Activated naive CD8-positive, alpha-beta T cell treated with anti-CD3 and anti-CD28 coated beads, Interleukin-2, amount 50 U/mL, for 24 hours (primary cell): ENCODE data around the gene CLIP3.

Experiments
- ATAC-seq: fragments of 150-1000 bp; cut with Tn5 transposase; one replicate; pipeline ENCODE4 v1.10.0; 2021
- DNase-seq: peaks from one replicate; pipeline ENCODE4 v3.0.0; 2021
- H3K27ac Mint-ChIP-seq: one replicate; pipeline ENCODE4 v1.8.0; 2021; ENCODE audit warnings: mild to moderate bottlenecking, mixed read lengths
- H3K27me3 Mint-ChIP-seq: one replicate; pipeline ENCODE4 v1.8.0; 2021; ENCODE audit warnings: mixed read lengths
- H3K36me3 Mint-ChIP-seq: one replicate; pipeline ENCODE4 v1.8.0; 2021; ENCODE audit warnings: low read depth, mixed read lengths
- H3K4me1 Mint-ChIP-seq: one replicate; pipeline ENCODE4 v1.8.0; 2021; ENCODE audit warnings: mixed read lengths
- H3K4me3 Mint-ChIP-seq: one replicate; pipeline ENCODE4 v1.8.0; 2021; ENCODE audit warnings: mild to moderate bottlenecking, moderate library complexity, mixed read lengths
- H3K9me3 Mint-ChIP-seq: one replicate; pipeline ENCODE4 v1.8.0; 2021; ENCODE audit warnings: mixed read lengths

Gene CLIP3

DNA sequence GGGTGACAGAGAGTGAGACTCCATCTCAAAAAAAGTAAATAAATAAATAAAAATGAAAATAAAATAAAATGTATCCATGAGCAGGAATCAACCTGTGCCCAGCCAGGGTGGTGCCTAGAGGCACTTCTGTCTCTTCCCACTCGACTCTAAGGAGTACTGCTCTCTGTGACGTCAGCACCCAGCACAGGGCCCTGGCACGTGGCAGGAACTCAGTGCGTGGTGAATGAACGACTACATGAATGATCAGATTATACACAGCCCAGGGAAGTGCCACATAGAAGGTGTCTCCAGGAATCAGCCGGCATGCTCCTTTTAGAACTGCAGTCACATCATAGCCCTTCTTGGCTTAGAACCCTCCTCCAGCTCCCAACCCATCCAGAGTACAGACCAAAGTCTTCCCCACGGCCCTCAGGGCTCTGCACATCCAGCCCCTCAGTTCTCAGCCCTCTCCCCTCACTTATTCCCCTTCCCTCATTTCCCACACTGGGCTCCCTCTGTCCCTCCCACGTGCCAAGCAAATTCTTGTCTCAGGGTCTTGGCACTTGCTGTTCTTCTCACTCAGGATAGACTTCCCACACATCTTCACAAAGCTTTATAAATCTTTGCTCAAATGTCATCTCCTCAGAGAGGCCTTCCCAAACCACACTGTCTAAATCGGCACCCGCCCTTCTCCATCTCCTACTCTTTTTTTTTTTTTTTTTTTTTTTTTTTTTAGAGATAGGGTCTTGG, 4.2 kb downstream of the CLIP3 start:
- no peak for ATAC-seq
- no peaks in the 10 kb centered on the region for H3K9me3 Mint-ChIP-seq

DNA sequence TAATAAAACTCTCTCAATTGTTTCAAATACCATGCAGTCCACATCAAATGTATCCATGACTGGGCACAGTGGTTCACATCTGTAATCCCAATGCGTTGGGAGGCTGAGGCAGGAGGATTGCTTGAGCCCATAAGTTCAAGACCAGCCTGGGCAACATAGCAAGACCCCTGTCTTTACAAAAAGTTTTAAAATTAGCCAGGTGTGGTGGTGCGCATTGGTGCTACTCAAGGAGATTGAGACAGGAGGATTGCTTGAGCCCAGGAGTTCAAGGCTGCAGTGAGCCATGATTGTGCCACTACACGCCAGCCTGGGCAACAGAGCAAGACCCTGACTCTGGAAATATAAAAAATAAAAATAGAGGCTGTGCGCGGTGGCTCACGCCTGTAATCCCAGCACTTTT, 5.0 kb downstream of the CLIP3 start:
- ATAC-seq = no peak
- Mint-ChIP-seq H3K36me3 (peaks cover 25% of the 10 kb centered on the region), H3K4me3 (no peak overlapping the region), H3K4me1 (peaks cover 3% of the 10 kb centered on the region), H3K27me3 (no peaks in the 10 kb centered on the region), H3K27ac (no peak overlapping the region), H3K9me3 (no peaks in the 10 kb centered on the region)
- no peak for DNase-seq

More for the DNA sequence above, 4.2 kb downstream of the CLIP3 start:
- Mint-ChIP-seq H3K27me3 (no peaks in the 10 kb centered on the region), H3K36me3 (peaks cover 20% of the 10 kb centered on the region), H3K4me1 (peaks cover 5% of the 10 kb centered on the region), H3K27ac (no peak overlapping the region), H3K4me3 (no peak overlapping the region)
- no peak for DNase-seq

- Mint-ChIP-seq H3K9me3 (no peaks in the 10 kb centered on the region), H3K4me1 (no peaks in the 10 kb centered on the region), H3K4me3 (no peak overlapping the region), H3K27me3 (no peaks in the 10 kb centered on the region), H3K36me3 (peaks cover 25% of the 10 kb centered on the region), H3K27ac (no peak overlapping the region)
- ATAC-seq = no peak
- DNase-seq = no peak
Measured at GRCh38 chr19:36026091-36026876, 6.4 kb downstream of the CLIP3 start.

DNA sequence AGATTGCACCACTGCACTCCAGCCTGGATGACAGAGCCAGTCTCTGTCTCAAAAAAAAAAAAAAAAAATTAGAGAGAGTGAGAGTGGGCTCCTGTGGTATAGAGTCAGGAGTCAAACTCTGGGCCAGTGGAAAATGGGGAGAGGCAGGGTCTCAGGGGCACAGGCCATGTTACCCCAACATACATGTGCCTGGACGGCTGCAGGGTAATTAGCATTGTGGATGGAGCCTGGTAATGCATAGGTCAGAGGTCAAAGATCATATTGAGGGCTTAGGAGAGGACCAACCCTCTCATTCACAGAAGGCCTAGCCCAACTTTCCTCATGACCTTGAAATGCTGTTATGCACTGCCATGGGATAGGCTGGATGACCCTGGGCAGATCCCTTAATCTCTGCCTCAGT, 7.1 kb downstream of the CLIP3 start:
- no peaks in the 10 kb centered on the region for H3K27me3 Mint-ChIP-seq
- H3K36me3 Mint-ChIP-seq = peaks cover 27% of the 10 kb centered on the region
- H3K4me3 Mint-ChIP-seq = no peak overlapping the region
- no peak for ATAC-seq
- H3K9me3 Mint-ChIP-seq = no peaks in the 10 kb centered on the region
- no peak overlapping the region for H3K27ac Mint-ChIP-seq
- DNase-seq = no peak
- no peaks in the 10 kb centered on the region for H3K4me1 Mint-ChIP-seq

DNA sequence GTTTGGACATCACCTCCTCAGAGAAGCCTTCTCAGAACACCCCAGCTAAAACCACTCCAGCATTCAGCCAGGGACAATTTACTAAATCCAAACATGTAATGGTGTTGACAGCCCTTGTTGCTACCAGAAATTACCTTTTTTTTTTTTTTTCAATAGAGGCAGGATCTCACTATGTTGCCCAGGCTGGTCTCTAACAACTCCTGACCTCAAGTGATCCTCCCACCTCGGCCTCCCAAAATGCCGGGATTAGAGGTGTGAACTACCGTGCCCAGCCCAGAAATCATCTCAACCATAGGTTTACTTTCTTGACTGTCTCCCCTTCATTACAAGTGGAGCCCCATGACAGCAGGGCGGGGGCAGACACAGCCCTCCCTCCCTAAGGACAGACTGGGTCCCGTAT, 9.2 kb downstream of the CLIP3 start:
- H3K27me3 Mint-ChIP-seq = no peaks in the 10 kb centered on the region
- H3K36me3 Mint-ChIP-seq = peaks cover 18% of the 10 kb centered on the region
- ATAC-seq (no peak), DNase-seq (no peak)
- no peaks in the 10 kb centered on the region for H3K9me3 Mint-ChIP-seq
- no peak overlapping the region for H3K4me3 Mint-ChIP-seq
- H3K4me1 Mint-ChIP-seq = no peaks in the 10 kb centered on the region
- H3K27ac Mint-ChIP-seq = no peak overlapping the region

DNA sequence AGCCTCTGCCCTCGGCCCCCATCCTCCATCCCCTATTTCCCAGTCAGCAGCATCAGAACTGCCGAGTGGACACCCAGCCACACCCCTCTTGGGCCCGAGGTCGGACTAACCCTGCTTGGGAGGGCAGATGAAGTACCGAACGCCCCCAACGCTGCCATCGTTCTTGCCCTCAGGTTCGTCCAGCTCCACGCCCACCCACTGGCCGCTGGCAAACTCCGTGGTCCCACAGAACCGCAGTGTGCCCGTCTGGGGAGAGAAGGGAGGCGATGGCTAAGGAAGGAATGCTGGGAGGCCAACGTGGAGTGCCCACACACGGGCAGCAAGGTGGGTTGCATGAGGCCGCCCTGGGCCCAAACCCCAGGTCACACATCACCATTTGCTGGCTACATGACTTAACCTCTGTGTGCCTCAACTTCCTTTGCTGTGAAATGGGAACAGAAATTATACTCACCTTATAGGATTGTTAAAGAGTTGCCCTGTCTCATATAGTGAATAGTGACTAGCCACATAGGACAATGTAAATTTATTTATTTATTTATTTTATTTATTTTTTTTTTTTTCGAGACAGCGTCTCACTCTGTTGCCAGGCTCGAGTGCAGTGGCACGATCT, 13.5 kb downstream of the CLIP3 start:
- DNase-seq (no peak), ATAC-seq (no peak)
- Mint-ChIP-seq H3K27ac (no peak overlapping the region), H3K4me1 (peaks cover 17% of the 10 kb centered on the region), H3K27me3 (no peaks in the 10 kb centered on the region), H3K36me3 (peaks cover 21% of the 10 kb centered on the region), H3K9me3 (no peaks in the 10 kb centered on the region), H3K4me3 (no peak overlapping the region)

- Mint-ChIP-seq H3K27ac (peak within 1 kb of the TSS; percentile 92), H3K27me3 (no peaks in the 10 kb centered on the region), H3K4me3 (peak within 1 kb of the TSS; percentile 98), H3K36me3 (peaks cover 10% of the 10 kb centered on the region), H3K4me1 (peaks cover 28% of the 10 kb centered on the region), H3K9me3 (no peaks in the 10 kb centered on the region)
- ATAC-seq (peak; percentile 98), DNase-seq (peak; percentile 100)
Measured at GRCh38 chr19:36014012-36014924, 18.4 kb downstream of the CLIP3 start, which contains the start of gene ALKBH6. TSS of gene ALKBH6 (minus strand) at chr19:36014213. CDS start at chr19:36013397, 816 bp downstream.

GRCh38 chr19:36013280-36014011, 19.2 kb downstream of the CLIP3 start:
- Mint-ChIP-seq H3K36me3 (peaks cover 10% of the 10 kb centered on the region), H3K4me3 (peak overlapping the region; percentile 98), H3K4me1 (peaks cover 33% of the 10 kb centered on the region), H3K9me3 (no peaks in the 10 kb centered on the region), H3K27ac (peak overlapping the region; percentile 92), H3K27me3 (no peaks in the 10 kb centered on the region)
- ATAC-seq = no peak
- DNase-seq = no peak

- Mint-ChIP-seq H3K4me3 (no peak overlapping the region), H3K4me1 (peaks cover 28% of the 10 kb centered on the region), H3K27ac (no peak overlapping the region), H3K27me3 (no peaks in the 10 kb centered on the region), H3K36me3 (peaks cover 7% of the 10 kb centered on the region), H3K9me3 (no peaks in the 10 kb centered on the region)
- DNase-seq = no peak
- ATAC-seq = no peak
Measured at GRCh38 chr19:36010402-36010801, 22.3 kb downstream of the CLIP3 start.

GRCh38 chr19:36009633-36010379, 22.9 kb downstream of the CLIP3 start:
- H3K27ac Mint-ChIP-seq = no peak overlapping the region
- H3K4me1 Mint-ChIP-seq = peaks cover 22% of the 10 kb centered on the region
- DNase-seq (no peak), ATAC-seq (no peak)
- peak overlapping the region; percentile 26 for H3K4me3 Mint-ChIP-seq
- no peaks in the 10 kb centered on the region for H3K27me3 Mint-ChIP-seq
- H3K9me3 Mint-ChIP-seq = no peaks in the 10 kb centered on the region
- H3K36me3 Mint-ChIP-seq = peaks cover 7% of the 10 kb centered on the region

GRCh38 chr19:36009220-36009619, 23.5 kb downstream of the CLIP3 start:
- peak; percentile 66 for DNase-seq
- H3K4me3 Mint-ChIP-seq = peak overlapping the region; percentile 48
- H3K4me1 Mint-ChIP-seq = peaks cover 16% of the 10 kb centered on the region
- H3K27me3 Mint-ChIP-seq = no peaks in the 10 kb centered on the region
- no peak for ATAC-seq
- peaks cover 7% of the 10 kb centered on the region for H3K36me3 Mint-ChIP-seq
- no peak overlapping the region for H3K27ac Mint-ChIP-seq
- no peaks in the 10 kb centered on the region for H3K9me3 Mint-ChIP-seq

- H3K27me3 Mint-ChIP-seq = no peaks in the 10 kb centered on the region
- H3K4me3 Mint-ChIP-seq = peak within 1 kb of the TSS; percentile 48
- ATAC-seq = no peak
- H3K27ac Mint-ChIP-seq = no peak within 1 kb of the TSS
- H3K4me1 Mint-ChIP-seq = peaks cover 14% of the 10 kb centered on the region
- no peaks in the 10 kb centered on the region for H3K9me3 Mint-ChIP-seq
- peaks cover 7% of the 10 kb centered on the region for H3K36me3 Mint-ChIP-seq
- DNase-seq = no peak
Measured at GRCh38 chr19:36008336-36008978, 24.2 kb downstream of the CLIP3 start, which contains the start of gene SYNE4. TSS of gene SYNE4 (minus strand) at chr19:36008813. CDS start at chr19:36008681, 132 bp downstream.
